Psoas muscle (tissue), 8 donors: Measurements from ENCODE around the gene SETD1A. TPM values are rescaled to one million over a fixed set of nuclear protein-coding genes. Genes with fewer than 3 reads are reported as not detected.

ENCODE experiments used
- ATAC-seq, 4 donors: fragments of 200-7000 bp; cut with Tn5 transposase; one replicate each; pipeline ENCODE4 v1.9.1; 2020; ENCODE audit warnings: moderate library complexity in 3 of 4, mild to moderate bottlenecking in 2 of 4
- DNase-seq, 2 donors: peaks; one replicate each; pipeline ENCODE4 v3.0.0-alpha.2; 2020
- H3K27ac ChIP-seq: fragments of 200-600 bp; one replicate; pipeline ENCODE4 v1.8.0; 2022
- H3K27me3 ChIP-seq, 3 donors: fragments of 200-600 bp in 1 of 3; one replicate each; pipeline versions ENCODE4 v1.6.1 to v1.8.0; 2013 to 2022; ENCODE audit warnings: low read length in 2 of 3, mild to moderate bottlenecking in 2 of 3, moderate library complexity in 1 of 3; ENCODE audit not compliant: insufficient read depth in 3 of 3
- H3K36me3 ChIP-seq, 2 donors: fragments of 200-600 bp in 1 of 2; one replicate each; pipeline versions ENCODE4 v1.6.1 to v1.8.0; 2013 to 2022; ENCODE audit warnings: low read depth in 1 of 2, mild to moderate bottlenecking in 1 of 2, moderate library complexity in 1 of 2; ENCODE audit not compliant: insufficient read depth in 1 of 2
- H3K4me1 ChIP-seq: fragments of 200-600 bp; one replicate; pipeline ENCODE4 v1.8.0; 2022
- H3K4me3 ChIP-seq: fragments of 200-600 bp; one replicate; pipeline ENCODE4 v1.8.0; 2022; ENCODE audit warnings: mild to moderate bottlenecking
- H3K9me3 ChIP-seq: fragments of 200-600 bp; one replicate; pipeline ENCODE4 v1.8.0; 2022
- CTCF ChIP-seq: fragments of 200-600 bp; IDR thresholded peaks from one replicate; pipeline ENCODE4 v1.8.0; 2022; ENCODE audit warnings: antibody characterized with exemption
- WGBS, 3 donors: extraction: QIAGEN DNeasy Blood & Tissue Kit; methylation state at CpG; one replicate each; pipeline versions ENCODE4 v1.1.6 to v1.1.7; 2013; 5-methylcytosine and 5-hydroxymethylcytosine counted together
- intact Hi-C, 2 donors: fragments of 100-400 bp; cut with DNase I; formaldehyde crosslinking; loops; one replicate each; pipeline versions ENCODE4 v1.11.0 to v1.14.2; 2022
- polyA plus RNA-seq, 3 donors: library from polyadenylated mRNA; stranded (reverse); fragments of 200-250 nt; gene quantifications; one replicate each; pipeline ENCODE4 v1.2.3, GENCODE V29; 2013
- total RNA-seq, 4 donors: library from RNA; stranded (reverse); fragmentation: NEBNext Ultra II Directional in 2 of 4; extraction: Animal tissue kit (Norgen Biotek cat#: 25700) in 2 of 4; gene quantifications; one replicate each; pipeline versions ENCODE4 v1.2.1 to v1.2.4, GENCODE V29; 2021 to 2023
- donor health status: healthy with polysubstance abuse.
- donor health status: DM: no; HTN: no; CAD: no; lungs with moderate emphysema.
- donor health status: Bipolar disorder and iron deficiency.
- donor health status: healthy.
- donor health status: DM: yes; HTN: yes; CAD: no.
- donor health status: DM: no; HTN: no; CAD: no.
- donor health status: DM: no; HTN: no; CAD: no.
- donor health status: DM: yes; HTN: yes; CAD: no.

The SETD1A gene
- total and polyA plus RNA-seq, 7 donors = 7.9 to 19.0 (median 14.9) TPM

DNA sequence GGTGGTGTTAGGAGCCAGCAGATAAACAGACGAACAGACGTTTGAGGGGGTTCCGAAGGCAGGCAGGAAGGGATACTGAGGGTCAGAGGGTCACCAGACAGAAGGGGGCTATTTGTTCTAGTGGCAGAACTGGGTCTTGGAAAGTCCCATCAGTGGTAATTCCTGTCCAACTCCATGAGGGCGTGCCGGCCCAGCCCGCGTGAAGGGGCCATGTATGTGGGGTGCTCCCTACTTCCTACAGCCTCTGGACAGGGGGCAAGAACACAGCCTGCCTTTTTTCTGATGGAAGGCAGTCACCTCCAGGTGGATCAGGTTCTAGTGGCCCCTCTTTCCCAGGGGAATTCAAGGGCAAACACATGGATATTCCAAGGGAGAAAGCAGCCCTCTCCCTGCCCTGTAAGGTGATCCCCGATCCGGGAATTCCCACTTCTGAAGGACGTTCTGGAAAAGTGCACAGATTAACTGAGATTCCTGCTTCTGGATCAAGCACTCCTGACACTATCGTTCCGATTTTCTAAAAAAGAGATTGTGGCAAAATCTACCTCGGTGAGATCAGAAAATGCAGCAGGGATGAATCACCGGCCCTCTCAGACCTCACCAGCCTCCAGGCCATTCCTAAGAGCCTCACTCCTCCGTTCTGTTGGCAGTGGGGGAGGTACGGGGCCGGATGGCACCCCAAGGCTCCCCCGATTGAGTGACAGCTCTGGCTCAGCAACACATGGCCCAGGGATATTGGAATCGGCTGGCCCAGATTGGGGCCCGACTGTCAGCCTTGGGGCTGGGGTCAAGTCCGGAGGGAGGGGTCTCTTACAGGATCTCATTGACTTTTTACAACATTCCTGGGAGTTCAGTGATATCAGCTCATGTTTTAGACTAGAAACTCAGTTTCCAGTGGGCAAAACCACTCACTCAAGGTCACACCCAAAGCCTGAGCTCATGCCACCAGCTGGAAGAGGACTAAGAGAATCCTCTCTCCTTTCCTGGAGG lies 40.5 kb downstream of the SETD1A start:
- Histone ChIP-seq H3K4me1 (peaks cover 6% of the 10 kb centered on the region), H3K27ac (peak overlapping the region; percentile 16), H3K9me3 (no peaks in the 10 kb centered on the region), H3K4me3 (peak overlapping the region; percentile 73), H3K36me3 (no peaks in the 10 kb centered on the region), H3K27me3 (no peaks in the 10 kb centered on the region)
- ATAC-seq (peak in 3 of 4 donors; percentile 11 to 18 (median 16)), DNase-seq (no peak)
- WGBS, 3 donors = 60 to 72% (median 62%) methylated on average over 21 of the region's 21 CpGs
- intact Hi-C loops = loop anchor here in 1 of 2 donors (5.0 to 10.0 kb wide), 2 partner anchors 34 to 57 kb away; partner anchors contain the start of gene STX4
- no peak for TF ChIP-seq CTCF

GRCh38 chr16:30998852-30999761 lies 41.6 kb downstream of the SETD1A start:
- DNase-seq = no peak
- H3K9me3 ChIP-seq = no peaks in the 10 kb centered on the region
- WGBS, 3 donors = 56 to 72% (median 59%) methylated on average over 6 of the region's 6 CpGs
- no peak overlapping the region for H3K4me3 ChIP-seq
- no peak overlapping the region for H3K27ac ChIP-seq
- intact Hi-C loops = loop anchor here in 1 of 2 donors (5.0 to 10.0 kb wide), 2 partner anchors 33 to 56 kb away; partner anchors contain the start of gene STX4
- peaks cover 6% of the 10 kb centered on the region for H3K4me1 ChIP-seq
- no peak for ATAC-seq
- H3K27me3 ChIP-seq = no peaks in the 10 kb centered on the region
- no peaks in the 10 kb centered on the region for H3K36me3 ChIP-seq
- TF ChIP-seq CTCF = no peak

- intact Hi-C loops = no loop called here
- TF ChIP-seq CTCF = no peak
- Histone ChIP-seq H3K9me3 (no peaks in the 10 kb centered on the region), H3K4me3 (no peak overlapping the region), H3K27ac (no peak overlapping the region), H3K36me3 (no peaks in the 10 kb centered on the region), H3K4me1 (peaks cover 6% of the 10 kb centered on the region), H3K27me3 (no peaks in the 10 kb centered on the region)
- ATAC-seq (no peak), DNase-seq (no peak)
- WGBS, 3 donors = 80 to 88% (median 85%) methylated on average over 19 of the region's 19 CpGs
Observed at GRCh38 chr16:31000671-31001382, 43.3 kb downstream of the SETD1A start.

- H3K4me1 ChIP-seq = peaks cover 6% of the 10 kb centered on the region
- H3K27me3 ChIP-seq = peaks cover 0 to 2% (median 0%) of the 10 kb centered on the region in 3 donors
- no peaks in the 10 kb centered on the region for H3K9me3 ChIP-seq
- TF ChIP-seq CTCF = no peak
- DNase-seq (no peak), ATAC-seq (no peak)
- H3K27ac ChIP-seq = no peak overlapping the region
- WGBS, 3 donors = 56 to 60% (median 57%) methylated on average over 16 of the region's 16 CpGs
- no peaks in the 10 kb centered on the region for H3K36me3 ChIP-seq
- H3K4me3 ChIP-seq = no peak overlapping the region
- intact Hi-C loops = no loop called here
Observed at GRCh38 chr16:31001507-31002249, 44.1 kb downstream of the SETD1A start.
